Left renal cortex interstitium (tissue), 4 donors: ENCODE results near the gene ARHGAP10. TPM values are rescaled to one million over a fixed set of nuclear protein-coding genes. Genes with fewer than 3 reads are reported as not detected.
"Not testable (repeated sequence)": the region's sequence is repeated elsewhere in the genome, so short reads cannot be mapped to it uniquely, and the experiment has no call there.

ENCODE experiments used
- DNase-seq, 4 donors: peaks; one replicate each; pipeline ENCODE4 v3.0.0-alpha.2; 2013; ENCODE audit warnings: low read depth in 4 of 4, low spot score in 2 of 4, missing footprints in 1 of 4
- polyA plus RNA-seq, 4 donors: library from polyadenylated mRNA; unstranded; fragments of 120-200 nt; gene quantifications; one replicate each; pipeline ENCODE4 v1.2.1, GENCODE V29; 2013; ENCODE audit not compliant: insufficient read length in 4 of 4

ARHGAP10 gene
- polyA plus RNA-seq, 4 donors = 18.3 to 20.9 (median 19.5) TPM

- DNase-seq = no peak
Measured at GRCh38 chr4:147874109-147874508, 142.2 kb downstream of the ARHGAP10 start.

GRCh38 chr4:147877308-147877771 is 145.5 kb downstream of the ARHGAP10 start:
- DNase-seq = no peak

GRCh38 chr4:147879676-147880075 is 147.8 kb downstream of the ARHGAP10 start:
- no peak for DNase-seq

- DNase-seq = no peak
Measured at GRCh38 chr4:147880511-147880910, 148.6 kb downstream of the ARHGAP10 start.

- DNase-seq = no peak
Measured at GRCh38 chr4:147884536-147884935, 152.6 kb downstream of the ARHGAP10 start.

GRCh38 chr4:147885216-147885615 is 153.3 kb downstream of the ARHGAP10 start:
- DNase-seq = not testable (repeated sequence)

GRCh38 chr4:147891476-147892115 is 159.7 kb downstream of the ARHGAP10 start:
- DNase-seq = peak in 1 of 4 donors; percentile 4

GRCh38 chr4:147899512-147899911 is 167.6 kb downstream of the ARHGAP10 start:
- no peak for DNase-seq

- no peak for DNase-seq
Measured at GRCh38 chr4:147901388-147901787, 169.5 kb downstream of the ARHGAP10 start.

GRCh38 chr4:147901916-147902315 is 170.0 kb downstream of the ARHGAP10 start:
- DNase-seq = no peak

- no peak for DNase-seq
Measured at GRCh38 chr4:147909225-147909624, 177.3 kb downstream of the ARHGAP10 start.

- DNase-seq = no peak
Measured at GRCh38 chr4:147910315-147910714, 178.4 kb downstream of the ARHGAP10 start.

GRCh38 chr4:147912106-147912505 is 180.2 kb downstream of the ARHGAP10 start:
- not testable (repeated sequence) for DNase-seq

- no peak for DNase-seq
Measured at GRCh38 chr4:147913137-147913536, 181.2 kb downstream of the ARHGAP10 start.

- no peak for DNase-seq
Measured at GRCh38 chr4:147916351-147916750, 184.5 kb downstream of the ARHGAP10 start.

GRCh38 chr4:147923381-147923780 is 191.5 kb downstream of the ARHGAP10 start:
- no peak for DNase-seq

- no peak for DNase-seq
Measured at GRCh38 chr4:147923854-147924253, 192.0 kb downstream of the ARHGAP10 start.

- peak; percentile 7 to 43 (median 16) for DNase-seq
Measured at GRCh38 chr4:147924604-147925412, 192.9 kb downstream of the ARHGAP10 start.

GRCh38 chr4:147927377-147928137 is 195.7 kb downstream of the ARHGAP10 start:
- no peak for DNase-seq

- DNase-seq = no peak
Measured at GRCh38 chr4:147928400-147928799, 196.5 kb downstream of the ARHGAP10 start.

GRCh38 chr4:147929746-147930145 is 197.9 kb downstream of the ARHGAP10 start:
- DNase-seq = no peak
